H1 (cell line): Measurements from ENCODE around the gene EEF2. TPM values are rescaled to one million over a fixed set of nuclear protein-coding genes. Genes with fewer than 3 reads are reported as not detected.

Experiments
- CTCF ChIA-PET: fragments of 300-600 bp; sonication (Branson Sonifier 250); formaldehyde crosslinking; loops from one replicate; lab custom pipeline; 2021; ENCODE audit not compliant: partially characterized antibody; lab: Charles Lee
- POLR2A ChIA-PET: fragments of 300-600 bp; sonication (Branson Sonifier 250); formaldehyde crosslinking; loops from one replicate; lab custom pipeline; 2021; ENCODE audit warnings: inconsistent platforms; ENCODE audit not compliant: partially characterized antibody; lab: Charles Lee
- DNase-seq, 2 experiments: peaks; one replicate each; pipeline versions ENCODE4 v3.0.0 to v3.0.0-alpha.2; 2010 to 2022; ENCODE audit warnings: low spot score in 2 of 2, low read depth in 1 of 2, mixed read lengths in 1 of 2
- FAIRE-seq: peaks from 2 replicates; lab custom pipeline; 2011; peaks lifted over from hg19 to GRCh38; lab: Jason Lieb, UNC
- H2AFZ ChIP-seq: 2 replicates; pipeline ENCODE4 v1.8.1; 2012; ENCODE audit warnings: low read length, inconsistent platforms
- H2AK5ac ChIP-seq: 2 replicates; pipeline ENCODE4 v1.6.1; 2013; ENCODE audit warnings: low read depth, low read length
- H2BK120ac ChIP-seq: replicated peaks from 2 replicates; pipeline ENCODE3; 2013; ENCODE audit warnings: low read depth, low read length, inconsistent platforms
- H2BK12ac ChIP-seq: 2 replicates; pipeline ENCODE4 v1.6.1; 2013; ENCODE audit warnings: low read depth, low read length
- H2BK15ac ChIP-seq: 2 replicates; pipeline ENCODE4 v1.6.1; 2013; ENCODE audit warnings: low read length
- H2BK20ac ChIP-seq: 2 replicates; pipeline ENCODE4 v1.6.1; 2013; ENCODE audit warnings: low read length
- H2BK5ac ChIP-seq: 2 replicates; pipeline ENCODE4 v1.6.1; 2013; ENCODE audit warnings: low read depth, low read length
- H3K14ac ChIP-seq: 2 replicates; pipeline ENCODE4 v1.6.1; 2013; ENCODE audit warnings: inconsistent platforms; ENCODE audit not compliant: insufficient read length
- H3K18ac ChIP-seq: 2 replicates; pipeline ENCODE4 v1.6.1; 2013; ENCODE audit warnings: low read length; ENCODE audit errors: extremely low read depth
- H3K23ac ChIP-seq: 2 replicates; pipeline ENCODE4 v1.6.1; 2013; ENCODE audit warnings: inconsistent platforms; ENCODE audit not compliant: insufficient read length
- H3K23me2 ChIP-seq: 2 replicates; pipeline ENCODE4 v1.6.1; 2013; ENCODE audit warnings: low read depth, low read length
- H3K27ac ChIP-seq: 2 replicates; pipeline ENCODE4 v1.6.1; 2011; ENCODE audit warnings: low read depth, low read length, inconsistent platforms
- H3K27me3 ChIP-seq, 4 experiments: replicated peaks in 1 of 4; 1 replicate in 1 of 4; 2 replicates in 3 of 4; pipeline versions ENCODE4 v1.6.1 to v1.8.1; 2011 to 2013; ENCODE audit warnings: low read length in 3 of 4, mild to moderate bottlenecking in 3 of 4, inconsistent platforms in 2 of 4, mixed read lengths in 2 of 4, moderate library complexity in 1 of 4; ENCODE audit not compliant: control insufficient read depth in 3 of 4, insufficient read depth in 3 of 4; ENCODE audit errors: extremely low read depth in 1 of 4
- H3K36me3 ChIP-seq, 4 experiments: 2 replicates each; pipeline versions ENCODE4 v1.6.1 to v1.8.1; 2011 to 2013; ENCODE audit warnings: mild to moderate bottlenecking in 4 of 4, low read length in 3 of 4, moderate library complexity in 2 of 4, control low read depth in 1 of 4, inconsistent platforms in 1 of 4; ENCODE audit not compliant: insufficient read depth in 4 of 4, control insufficient read depth in 2 of 4
- H3K4ac ChIP-seq: replicated peaks from 2 replicates; pipeline ENCODE3; 2013; ENCODE audit warnings: low read length, low read depth, mixed read lengths, inconsistent platforms; ENCODE audit not compliant: insufficient read length
- H3K4me1 ChIP-seq, 4 experiments: replicated peaks in 1 of 4; 1 replicate in 1 of 4; 2 replicates in 3 of 4; pipeline versions ENCODE4 v1.6.1 to v1.8.1; 2011 to 2013; ENCODE audit warnings: low read length in 3 of 4, inconsistent platforms in 2 of 4, mixed read lengths in 1 of 4; ENCODE audit not compliant: insufficient read depth in 4 of 4, control insufficient read depth in 3 of 4
- H3K4me2 ChIP-seq, 2 experiments: 2 replicates each; pipeline versions ENCODE4 v1.6.1 to v1.8.1; 2011 to 2013; ENCODE audit warnings: low read depth in 2 of 2, low read length in 2 of 2, control low read depth in 1 of 2, inconsistent platforms in 1 of 2, mild to moderate bottlenecking in 1 of 2; ENCODE audit not compliant: insufficient read depth in 1 of 2
- H3K4me3 ChIP-seq, 4 experiments: fragments of 200-600, 300-600 bp in 1 of 4; sonication (generic), shearing (Covaris generic), sonication (Bioruptor Twin) in 1 of 4; 2 replicates each; pipeline versions ENCODE4 v1.5.1 to v1.8.1; 2011 to 2016; ENCODE audit warnings: low read length in 4 of 4, low read depth in 3 of 4, control low read depth in 2 of 4, inconsistent platforms in 2 of 4, mild to moderate bottlenecking in 2 of 4, mixed read lengths in 1 of 4, moderate library complexity in 1 of 4; ENCODE audit not compliant: insufficient read depth in 2 of 4; ENCODE audit errors: extremely low read depth in 1 of 4
- H3K56ac ChIP-seq: replicated peaks from 2 replicates; pipeline ENCODE3; 2013; ENCODE audit warnings: low read depth, mild to moderate bottlenecking, mixed read lengths, low read length, inconsistent platforms; ENCODE audit not compliant: insufficient read length
- H3K79me1 ChIP-seq: 2 replicates; pipeline ENCODE4 v1.6.1; 2013; ENCODE audit warnings: low read depth, low read length, control low read depth
- H3K79me2 ChIP-seq, 2 experiments: 2 replicates each; pipeline versions ENCODE4 v1.6.1 to v1.8.1; 2012 to 2013; ENCODE audit warnings: low read length in 2 of 2, mild to moderate bottlenecking in 2 of 2, inconsistent platforms in 1 of 2; ENCODE audit not compliant: insufficient read depth in 2 of 2, control insufficient read depth in 1 of 2
- H3K9ac ChIP-seq, 4 experiments: replicated peaks in 1 of 4; 1 replicate in 1 of 4; 2 replicates in 3 of 4; pipeline versions ENCODE4 v1.6.1 to v1.8.1; 2011 to 2013; ENCODE audit warnings: low read depth in 3 of 4, low read length in 3 of 4, control low read depth in 2 of 4, mild to moderate bottlenecking in 2 of 4, moderate library complexity in 2 of 4, inconsistent platforms in 1 of 4; ENCODE audit errors: extremely low read depth in 1 of 4
- H3K9me3 ChIP-seq, 2 experiments: 2 replicates each; pipeline versions ENCODE4 v1.6.1 to v1.8.1; 2012 to 2013; ENCODE audit warnings: mild to moderate bottlenecking in 2 of 2, moderate library complexity in 2 of 2, control low read depth in 1 of 2, inconsistent platforms in 1 of 2, low read depth in 1 of 2, low read length in 1 of 2, mixed read lengths in 1 of 2; ENCODE audit not compliant: insufficient read depth in 2 of 2
- H4K20me1 ChIP-seq, 2 experiments: replicated peaks in 1 of 2; 2 replicates each; pipeline versions ENCODE3 to v1.8.1; 2011 to 2013; ENCODE audit warnings: inconsistent platforms in 2 of 2, low read length in 2 of 2, mild to moderate bottlenecking in 1 of 2; ENCODE audit not compliant: insufficient read depth in 2 of 2, control insufficient read depth in 1 of 2
- H4K5ac ChIP-seq: 2 replicates; pipeline ENCODE4 v1.6.1; 2013; ENCODE audit warnings: low read length, low read depth, mixed read lengths, inconsistent platforms; ENCODE audit not compliant: insufficient read length
- H4K8ac ChIP-seq: 2 replicates; pipeline ENCODE4 v1.8.0; 2013; ENCODE audit warnings: mild to moderate bottlenecking, moderate library complexity, low read length, inconsistent platforms; ENCODE audit not compliant: insufficient read depth; ENCODE audit errors: extremely low read depth
- H4K91ac ChIP-seq: replicated peaks from 2 replicates; pipeline ENCODE3; 2013; ENCODE audit warnings: low read length, mixed read lengths, inconsistent platforms; ENCODE audit not compliant: insufficient read length
- BCL11A ChIP-seq, 2 experiments: IDR thresholded peaks; one replicate each; pipeline ENCODE4 v1.6.1; 2011; ENCODE audit warnings: low read depth in 2 of 2, low read length in 2 of 2, mild to moderate bottlenecking in 2 of 2
- CBX5 ChIP-seq: fragments of 300-800, 300-1000 bp; sonication (generic); IDR thresholded peaks from 2 replicates; pipeline ENCODE4 v1.7.1; 2016; ENCODE audit warnings: antibody characterized with exemption, low read length, low read depth
- SIN3A ChIP-seq, 2 experiments: IDR thresholded peaks in 1 of 2; conservative IDR thresholded peaks in 1 of 2; 2 replicates each; pipeline ENCODE4 v1.6.1; 2011 to 2012; ENCODE audit warnings: low read length in 2 of 2, improper control_type of control experiment in 1 of 2, low read depth in 1 of 2, mild to moderate bottlenecking in 1 of 2
- SIRT6 ChIP-seq: IDR thresholded peaks from one replicate; pipeline ENCODE4 v1.7.1; 2012; ENCODE audit warnings: low read length, inconsistent platforms
- SP1 ChIP-seq: IDR thresholded peaks from 2 replicates; pipeline ENCODE4 v1.6.1; 2011; ENCODE audit warnings: low read depth, low read length
- SP2 ChIP-seq: IDR thresholded peaks from 2 replicates; pipeline ENCODE4 v1.6.1; 2012; ENCODE audit warnings: mild to moderate bottlenecking, low read length, inconsistent platforms
- ZNF274 ChIP-seq: IDR thresholded peaks from 2 replicates; pipeline ENCODE4 v1.7.0; 2012; ENCODE audit warnings: low read length, borderline replicate concordance; ENCODE audit errors: extremely low read depth
- WGBS, 2 experiments: shearing (Covaris generic) in 1 of 2; methylation state at CpG; one replicate each; pipeline versions ENCODE4 v1.1.6 to v1.1.7; 2013 to 2015; ENCODE audit warnings: low lambda C conversion rate in 2 of 2, mixed read lengths in 2 of 2, inconsistent platforms in 1 of 2, low coverage in 1 of 2, missing lambda C conversion rate in 1 of 2; ENCODE audit not compliant: insufficient replicate concordance in 2 of 2, insufficient coverage in 1 of 2, insufficient read length in 1 of 2; ENCODE audit errors: extremely low coverage in 1 of 2, missing lambda C conversion rate in 1 of 2; 5-methylcytosine and 5-hydroxymethylcytosine counted together
- polyA plus RNA-seq, 7 experiments: library from polyadenylated mRNA; depleted of rRNA in 3 of 7; stranded (reverse) in 5 of 7; unstranded in 2 of 7; fragments of >200 nt in 5 of 7; fragments of 200-250 nt in 2 of 7; gene quantifications; 1 replicate in 5 of 7; 2 replicates in 1 of 7; 4 replicates in 1 of 7; pipeline versions ENCODE4 v1.2.1 to v1.2.3, GENCODE V29; 2011 to 2013; ENCODE audit warnings: missing spikeins in 2 of 7, mixed read lengths in 2 of 7
- total RNA-seq: library from RNA; stranded (reverse); fragmentation: NEBNext Ultra II Directional; extraction: Animal tissue kit (Norgen Biotek cat#: 25700); gene quantifications from 2 replicates; pipeline ENCODE4 v1.2.1, GENCODE V29; 2021

EEF2 gene
- total and polyA plus RNA-seq, 2 of the 8 experiments (the other 6 are each of a cell fraction or from before 2014, with no cell fraction given) = 1,554 to 3,380 TPM

DNA sequence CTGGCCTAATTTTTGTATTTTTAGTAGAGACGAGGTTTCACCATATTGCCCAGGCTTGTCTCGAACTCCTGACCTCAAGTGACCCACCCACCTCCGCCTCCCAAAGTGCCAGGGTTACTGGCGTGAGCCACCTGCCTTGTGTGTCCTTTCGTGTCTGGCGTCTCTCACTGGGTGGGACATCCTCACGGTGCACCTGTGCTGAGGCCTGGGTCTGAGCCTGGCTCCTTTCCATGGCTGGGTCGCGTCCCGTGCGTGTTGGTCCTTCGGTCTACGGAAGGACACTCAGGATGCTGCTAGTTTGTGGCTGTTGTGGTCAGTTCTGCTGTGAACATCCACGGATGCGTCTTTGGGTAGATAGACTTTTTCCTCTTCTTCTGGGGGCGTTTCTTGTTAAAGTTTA is 41.9 kb upstream of the EEF2 start:
- no peak for TF ChIP-seq ZNF274
- TF ChIP-seq BCL11A (IDR thresholded peaks at IDR 0.05; ENCODE audit: low read depth in 2 of 2, low read length in 2 of 2) = no peak
- TF ChIP-seq SP2 = no peak
- no peak for TF ChIP-seq SIRT6
- TF ChIP-seq SP1 = no peak
- TF ChIP-seq CBX5 = no peak
- no peak for TF ChIP-seq SIN3A (conservative IDR thresholded peaks at IDR 0.05 in 1 of 2, IDR thresholded peaks at IDR 0.05 in 1 of 2; ENCODE audit: low read depth in 1 of 2, low read length in 2 of 2)
- H3K23me2 ChIP-seq = no peaks in the 10 kb centered on the region
- no peak overlapping the region for H3K23ac ChIP-seq
- H3K4me2 ChIP-seq = no peak overlapping the region
- H3K79me2 ChIP-seq = peaks cover 0 to 8% of the 10 kb centered on the region in 2 experiments; a peak in 1 of 4 replicates
- no peak overlapping the region for H3K56ac ChIP-seq
- H4K20me1 ChIP-seq = peaks cover 0 to 13% of the 10 kb centered on the region in 2 experiments
- H3K4me1 ChIP-seq = no peaks in the 10 kb centered on the region
- no peak overlapping the region for H2AFZ ChIP-seq
- no peaks in the 10 kb centered on the region for H3K9me3 ChIP-seq
- no peak overlapping the region for H3K4ac ChIP-seq
- FAIRE-seq (no peak), DNase-seq (no peak)
- no peak overlapping the region for H2BK12ac ChIP-seq
- H4K5ac ChIP-seq = no peak overlapping the region
- no peak overlapping the region for H3K4me3 ChIP-seq
- no peak overlapping the region for H3K18ac ChIP-seq
- no peak overlapping the region for H3K27ac ChIP-seq
- H2BK120ac ChIP-seq = no peak overlapping the region
- H2BK15ac ChIP-seq = no peak overlapping the region
- H3K27me3 ChIP-seq = no peaks in the 10 kb centered on the region
- H4K8ac ChIP-seq = no peak overlapping the region
- WGBS, 2 experiments = 87% methylated on average over 15 of the region's 16 CpGs; no CpG with 5 or more reads in 1 of the 2 experiments
- H3K9ac ChIP-seq = no peak overlapping the region
- POLR2A ChIA-PET = interaction anchor here (0.8 to 2.1 kb wide), 4 partner anchors 10 to 44 kb away, joined by 3 to 9 read pairs (median 6); partner anchors contain the start of gene EEF2
- H3K79me1 ChIP-seq = 0 out of 2 replicates have a peak, but pooled peaks cover 3% of the 10 kb centered on the region
- peaks cover 2 to 20% (median 7%) of the 10 kb centered on the region in 4 experiments; a peak in 4 of 8 replicates for H3K36me3 ChIP-seq
- no peak overlapping the region for H4K91ac ChIP-seq
- CTCF ChIA-PET = no interaction called here
- H2BK20ac ChIP-seq = no peak overlapping the region
- no peak overlapping the region for H3K14ac ChIP-seq
- H2BK5ac ChIP-seq = peak overlapping the region; percentile 39
- H2AK5ac ChIP-seq = no peak overlapping the region
